K562 (cell line): ENCODE data around the gene ORAI2. TPM values are rescaled to one million over a fixed set of nuclear protein-coding genes. Genes with fewer than 3 reads are reported as not detected.

Experiments
- ADNP ChIP-seq: fragments of 200-800 bp; sonication (Bioruptor generic); IDR thresholded peaks from 2 replicates; pipeline ENCODE4 v1.6.1; 2016; ENCODE audit warnings: missing genetic modification characterization, missing compliant biosample characterization
- polyA plus RNA-seq, 8 experiments: library from polyadenylated mRNA; depleted of rRNA in 4 of 8; stranded (reverse) in 5 of 8; unstranded in 3 of 8; fragments of >200 nt; fragmentation: Nextera tagmentation in 2 of 8; fragmentation: Illumina TruSeq in 1 of 8; extraction: Ambion mirVana in 2 of 8; extraction: Trizol in 1 of 8; gene quantifications; 2 replicates each; pipeline versions ENCODE4 v1.2.1 to v1.2.3, GENCODE V29; 2011 to 2014; ENCODE audit warnings: inconsistent platforms in 1 of 8, missing spikeins in 1 of 8
- total RNA-seq, 7 experiments: library from RNA; depleted of rRNA in 6 of 7; stranded (reverse); fragments of >200 nt in 6 of 7; fragmentation: Illumina TruSeq in 2 of 7; extraction: Trizol in 2 of 7; gene quantifications; 2 replicates each; pipeline versions ENCODE4 v1.2.1 to v1.2.3, GENCODE V29; 2011 to 2021; ENCODE audit warnings: low replicate concordance in 1 of 7
- TF ChIP-seq, protein P1 (sequence below): sonication (generic); formaldehyde crosslinking; IDR thresholded peaks from 2 replicates; pipeline ENCODE4 v1.8.1; 2023; ENCODE audit warnings: mild to moderate bottlenecking, missing genetic modification reagents
- TF ChIP-seq, protein P2 (sequence below): sonication (generic); formaldehyde crosslinking; IDR thresholded peaks from 2 replicates; pipeline ENCODE4 v1.8.1; 2023; ENCODE audit warnings: missing genetic modification reagents, mild to moderate bottlenecking, borderline replicate concordance

Gene ORAI2
- total and polyA plus RNA-seq, 9 of the 15 experiments (the other 6 are each of a cell fraction or from before 2014, with no cell fraction given) = 1.1 to 27.7 (median 9.2) TPM

DNA sequence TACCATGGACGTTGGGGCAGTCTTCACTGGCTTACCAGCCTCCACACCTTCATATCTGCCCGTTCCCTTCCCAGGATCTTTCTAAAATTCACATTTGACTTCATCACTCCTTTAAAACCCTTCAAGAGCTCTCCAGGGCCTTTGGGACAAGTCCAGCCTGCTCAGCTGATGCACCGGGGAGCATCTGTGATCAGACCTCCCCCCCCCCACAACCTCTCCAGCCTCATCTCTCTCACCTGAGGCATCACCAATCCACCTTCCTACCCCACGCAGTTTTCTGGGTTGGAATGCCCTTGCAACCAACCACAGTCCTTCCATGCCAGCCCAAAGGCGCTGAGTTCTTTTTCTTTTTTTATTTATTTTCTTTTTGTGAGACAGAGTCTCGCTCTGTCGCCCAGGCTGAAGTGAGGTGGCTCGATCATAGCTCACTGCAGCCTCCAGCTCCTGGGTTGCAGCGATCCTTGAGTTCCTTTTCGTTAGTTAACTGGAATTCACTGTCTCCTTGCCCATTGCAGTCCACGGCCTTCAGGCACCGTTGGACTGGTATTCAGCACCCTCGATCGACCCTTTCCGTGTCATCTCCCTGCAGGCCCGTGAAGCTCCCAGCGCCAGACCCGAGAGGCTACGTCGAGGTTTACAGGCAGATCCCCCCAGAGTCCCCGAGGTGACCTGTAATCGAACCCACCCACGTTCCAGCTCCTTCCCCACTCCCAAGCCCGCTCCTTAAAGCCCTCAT lies 30.6 kb downstream of the ORAI2 start (continued):
- TF ChIP-seq, protein P1, sequence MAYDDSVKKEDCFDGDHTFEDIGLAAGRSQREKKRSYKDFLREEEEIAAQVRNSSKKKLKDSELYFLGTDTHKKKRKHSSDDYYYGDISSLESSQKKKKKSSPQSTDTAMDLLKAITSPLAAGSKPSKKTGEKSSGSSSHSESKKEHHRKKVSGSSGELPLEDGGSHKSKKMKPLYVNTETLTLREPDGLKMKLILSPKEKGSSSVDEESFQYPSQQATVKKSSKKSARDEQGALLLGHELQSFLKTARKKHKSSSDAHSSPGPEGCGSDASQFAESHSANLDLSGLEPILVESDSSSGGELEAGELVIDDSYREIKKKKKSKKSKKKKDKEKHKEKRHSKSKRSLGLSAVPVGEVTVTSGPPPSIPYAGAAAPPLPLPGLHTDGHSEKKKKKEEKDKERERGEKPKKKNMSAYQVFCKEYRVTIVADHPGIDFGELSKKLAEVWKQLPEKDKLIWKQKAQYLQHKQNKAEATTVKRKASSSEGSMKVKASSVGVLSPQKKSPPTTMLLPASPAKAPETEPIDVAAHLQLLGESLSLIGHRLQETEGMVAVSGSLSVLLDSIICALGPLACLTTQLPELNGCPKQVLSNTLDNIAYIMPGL (CRISPR knock-in tag) = no peak; the same call in 1 of the 2 replicates
- no peak for TF ChIP-seq ADNP (tag)
- TF ChIP-seq, protein P2, sequence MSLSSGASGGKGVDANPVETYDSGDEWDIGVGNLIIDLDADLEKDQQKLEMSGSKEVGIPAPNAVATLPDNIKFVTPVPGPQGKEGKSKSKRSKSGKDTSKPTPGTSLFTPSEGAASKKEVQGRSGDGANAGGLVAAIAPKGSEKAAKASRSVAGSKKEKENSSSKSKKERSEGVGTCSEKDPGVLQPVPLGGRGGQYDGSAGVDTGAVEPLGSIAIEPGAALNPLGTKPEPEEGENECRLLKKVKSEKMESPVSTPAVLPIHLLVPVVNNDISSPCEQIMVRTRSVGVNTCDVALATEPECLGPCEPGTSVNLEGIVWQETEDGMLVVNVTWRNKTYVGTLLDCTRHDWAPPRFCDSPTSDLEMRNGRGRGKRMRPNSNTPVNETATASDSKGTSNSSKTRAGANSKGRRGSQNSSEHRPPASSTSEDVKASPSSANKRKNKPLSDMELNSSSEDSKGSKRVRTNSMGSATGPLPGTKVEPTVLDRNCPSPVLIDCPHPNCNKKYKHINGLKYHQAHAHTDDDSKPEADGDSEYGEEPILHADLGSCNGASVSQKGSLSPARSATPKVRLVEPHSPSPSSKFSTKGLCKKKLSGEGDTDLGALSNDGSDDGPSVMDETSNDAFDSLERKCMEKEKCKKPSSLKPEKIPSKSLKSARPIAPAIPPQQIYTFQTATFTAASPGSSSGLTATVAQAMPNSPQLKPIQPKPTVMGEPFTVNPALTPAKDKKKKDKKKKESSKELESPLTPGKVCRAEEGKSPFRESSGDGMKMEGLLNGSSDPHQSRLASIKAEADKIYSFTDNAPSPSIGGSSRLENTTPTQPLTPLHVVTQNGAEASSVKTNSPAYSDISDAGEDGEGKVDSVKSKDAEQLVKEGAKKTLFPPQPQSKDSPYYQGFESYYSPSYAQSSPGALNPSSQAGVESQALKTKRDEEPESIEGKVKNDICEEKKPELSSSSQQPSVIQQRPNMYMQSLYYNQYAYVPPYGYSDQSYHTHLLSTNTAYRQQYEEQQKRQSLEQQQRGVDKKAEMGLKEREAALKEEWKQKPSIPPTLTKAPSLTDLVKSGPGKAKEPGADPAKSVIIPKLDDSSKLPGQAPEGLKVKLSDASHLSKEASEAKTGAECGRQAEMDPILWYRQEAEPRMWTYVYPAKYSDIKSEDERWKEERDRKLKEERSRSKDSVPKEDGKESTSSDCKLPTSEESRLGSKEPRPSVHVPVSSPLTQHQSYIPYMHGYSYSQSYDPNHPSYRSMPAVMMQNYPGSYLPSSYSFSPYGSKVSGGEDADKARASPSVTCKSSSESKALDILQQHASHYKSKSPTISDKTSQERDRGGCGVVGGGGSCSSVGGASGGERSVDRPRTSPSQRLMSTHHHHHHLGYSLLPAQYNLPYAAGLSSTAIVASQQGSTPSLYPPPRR (CRISPR knock-in tag) = no peak
